HUES48 (cell line): Measurements from ENCODE around the gene ASS1.

Experiments
- H3K27ac ChIP-seq: one replicate; pipeline ENCODE4 v1.7.0; 2013; ENCODE audit warnings: low read depth, low read length, inconsistent platforms
- H3K27me3 ChIP-seq: 2 replicates; pipeline ENCODE4 v1.6.1; 2013; ENCODE audit warnings: mild to moderate bottlenecking, low read length; ENCODE audit not compliant: control insufficient read depth, insufficient read depth
- H3K36me3 ChIP-seq: 2 replicates; pipeline ENCODE4 v1.6.1; 2013; ENCODE audit warnings: low read length; ENCODE audit not compliant: control insufficient read depth, insufficient read depth
- H3K4me1 ChIP-seq: 2 replicates; pipeline ENCODE4 v1.6.1; 2013; ENCODE audit warnings: mild to moderate bottlenecking, low read length; ENCODE audit not compliant: control insufficient read depth, insufficient read depth
- H3K4me3 ChIP-seq: 2 replicates; pipeline ENCODE4 v1.5.1; 2013; ENCODE audit warnings: mild to moderate bottlenecking, low read depth, low read length
- H3K9ac ChIP-seq: 2 replicates; pipeline ENCODE4 v1.6.1; 2013; ENCODE audit warnings: mild to moderate bottlenecking, low read depth, low read length, moderate library complexity
- H3K9me3 ChIP-seq: 2 replicates; pipeline ENCODE4 v1.6.1; 2013; ENCODE audit warnings: low read length; ENCODE audit not compliant: control insufficient read depth, insufficient read depth

The ASS1 gene

DNA sequence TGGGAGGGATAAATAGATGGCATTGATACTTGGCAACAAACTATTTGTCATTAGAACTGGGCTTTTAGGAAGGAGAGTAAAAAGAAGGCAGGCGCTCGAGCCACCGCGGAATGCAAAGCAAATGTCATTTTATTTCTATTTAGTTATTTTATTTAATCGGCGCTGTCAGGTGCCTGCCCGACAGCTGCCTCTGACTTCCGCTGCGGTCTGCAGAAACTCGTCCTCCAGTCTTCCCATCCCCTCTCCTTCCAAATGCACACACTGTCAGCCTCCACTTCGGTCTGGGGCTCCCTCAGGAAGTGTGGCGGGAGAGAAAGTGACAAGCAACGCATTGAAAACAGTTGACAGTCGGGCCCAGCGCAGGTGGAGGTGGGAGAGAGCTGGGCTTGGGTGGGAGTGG is 29.3 kb downstream of the ASS1 start:
- H3K36me3 ChIP-seq: peaks cover 11% of the 10 kb centered on the region; the same call in 1 of the 2 replicates
- peaks cover 23% of the 10 kb centered on the region for H3K4me1 ChIP-seq
- H3K9ac ChIP-seq: no peak overlapping the region
- no peaks in the 10 kb centered on the region for H3K27me3 ChIP-seq
- H3K27ac ChIP-seq: no peak overlapping the region
- H3K4me3 ChIP-seq: no peak overlapping the region
- H3K9me3 ChIP-seq: no peaks in the 10 kb centered on the region

DNA sequence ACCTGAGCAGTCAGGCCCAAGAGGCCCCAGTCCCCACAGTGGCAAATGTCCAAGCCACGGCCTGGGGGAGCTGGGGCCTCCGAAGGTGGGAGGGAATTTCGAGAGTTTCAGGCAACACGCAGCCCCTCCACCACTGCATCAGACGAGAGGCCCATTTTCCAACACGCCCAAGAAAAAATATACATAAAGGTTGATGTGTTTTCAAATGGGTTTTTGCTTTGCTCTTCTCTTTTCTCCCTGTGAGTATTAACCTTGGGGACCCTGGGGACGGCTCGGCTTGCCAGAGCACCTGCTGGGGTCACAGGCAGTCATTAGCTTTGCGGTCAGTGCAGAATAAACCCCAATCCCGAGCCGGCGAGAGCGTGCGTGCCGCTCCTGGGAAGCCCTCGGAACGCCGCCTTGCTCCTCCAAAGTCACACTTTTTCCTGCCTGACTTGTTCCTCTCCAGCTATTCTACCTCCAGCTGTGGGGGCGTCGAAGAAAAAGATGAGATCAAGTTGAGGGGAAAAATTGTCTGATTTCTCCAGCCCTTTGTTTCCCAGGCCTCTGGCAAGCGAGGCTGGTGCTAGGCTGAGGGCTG is 31.5 kb downstream of the ASS1 start:
- H3K9me3 ChIP-seq: no peaks in the 10 kb centered on the region
- peaks cover 23% of the 10 kb centered on the region for H3K4me1 ChIP-seq
- no peak overlapping the region for H3K4me3 ChIP-seq
- no peak overlapping the region for H3K9ac ChIP-seq
- peaks cover 13% of the 10 kb centered on the region; the same call in 1 of the 2 replicates for H3K36me3 ChIP-seq
- no peaks in the 10 kb centered on the region for H3K27me3 ChIP-seq
- no peak overlapping the region for H3K27ac ChIP-seq

DNA sequence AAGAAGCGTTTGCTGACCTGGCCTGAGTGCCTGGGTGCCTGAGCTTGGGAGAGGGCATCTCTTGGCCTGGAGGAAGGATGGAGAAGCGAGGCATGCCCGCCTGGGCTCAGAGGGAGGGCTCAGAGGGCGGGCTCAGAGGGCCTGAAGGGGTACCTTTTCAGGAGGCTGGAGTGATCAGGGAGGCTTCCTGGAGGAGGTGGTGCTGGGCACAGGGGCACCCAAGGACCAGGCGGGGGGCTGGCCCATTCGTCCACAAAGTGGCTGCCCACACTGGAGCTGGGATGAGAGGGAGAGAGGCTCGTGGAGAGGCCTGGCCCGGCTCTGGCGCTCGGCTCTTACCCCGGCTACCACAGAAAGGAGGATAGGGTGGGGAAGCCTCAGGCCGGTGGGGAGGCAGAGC is 32.8 kb downstream of the ASS1 start:
- Histone ChIP-seq H3K36me3 (peaks cover 17% of the 10 kb centered on the region; the same call in 1 of the 2 replicates), H3K9ac (no peak overlapping the region), H3K27ac (no peak overlapping the region), H3K9me3 (no peaks in the 10 kb centered on the region), H3K27me3 (no peaks in the 10 kb centered on the region), H3K4me1 (peaks cover 19% of the 10 kb centered on the region), H3K4me3 (no peak overlapping the region)

DNA sequence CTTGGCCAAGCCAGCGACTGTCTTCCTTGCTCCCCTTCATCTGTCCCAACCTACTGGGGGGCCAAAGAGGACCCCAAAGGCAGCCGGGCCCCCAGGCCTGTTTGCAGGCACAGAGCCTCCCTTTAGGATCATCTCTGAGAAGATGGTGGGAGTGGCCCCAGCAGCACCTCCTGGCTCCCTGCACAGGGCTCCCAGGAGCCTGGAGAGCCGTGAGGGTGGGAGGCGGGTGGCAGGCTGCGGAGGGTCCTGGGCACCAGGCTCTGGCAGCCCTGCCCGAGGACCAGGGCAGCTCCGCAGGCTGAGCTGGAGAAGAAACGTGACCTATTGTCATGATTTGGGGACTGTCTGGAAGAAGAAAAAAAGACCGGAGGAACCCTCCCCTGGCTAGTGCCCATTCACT is 33.4 kb downstream of the ASS1 start:
- peaks cover 19% of the 10 kb centered on the region for H3K4me1 ChIP-seq
- peaks cover 17% of the 10 kb centered on the region; the same call in 1 of the 2 replicates for H3K36me3 ChIP-seq
- no peaks in the 10 kb centered on the region for H3K9me3 ChIP-seq
- H3K9ac ChIP-seq: no peak overlapping the region
- no peak overlapping the region for H3K27ac ChIP-seq
- H3K27me3 ChIP-seq: no peaks in the 10 kb centered on the region
- no peak overlapping the region for H3K4me3 ChIP-seq

DNA sequence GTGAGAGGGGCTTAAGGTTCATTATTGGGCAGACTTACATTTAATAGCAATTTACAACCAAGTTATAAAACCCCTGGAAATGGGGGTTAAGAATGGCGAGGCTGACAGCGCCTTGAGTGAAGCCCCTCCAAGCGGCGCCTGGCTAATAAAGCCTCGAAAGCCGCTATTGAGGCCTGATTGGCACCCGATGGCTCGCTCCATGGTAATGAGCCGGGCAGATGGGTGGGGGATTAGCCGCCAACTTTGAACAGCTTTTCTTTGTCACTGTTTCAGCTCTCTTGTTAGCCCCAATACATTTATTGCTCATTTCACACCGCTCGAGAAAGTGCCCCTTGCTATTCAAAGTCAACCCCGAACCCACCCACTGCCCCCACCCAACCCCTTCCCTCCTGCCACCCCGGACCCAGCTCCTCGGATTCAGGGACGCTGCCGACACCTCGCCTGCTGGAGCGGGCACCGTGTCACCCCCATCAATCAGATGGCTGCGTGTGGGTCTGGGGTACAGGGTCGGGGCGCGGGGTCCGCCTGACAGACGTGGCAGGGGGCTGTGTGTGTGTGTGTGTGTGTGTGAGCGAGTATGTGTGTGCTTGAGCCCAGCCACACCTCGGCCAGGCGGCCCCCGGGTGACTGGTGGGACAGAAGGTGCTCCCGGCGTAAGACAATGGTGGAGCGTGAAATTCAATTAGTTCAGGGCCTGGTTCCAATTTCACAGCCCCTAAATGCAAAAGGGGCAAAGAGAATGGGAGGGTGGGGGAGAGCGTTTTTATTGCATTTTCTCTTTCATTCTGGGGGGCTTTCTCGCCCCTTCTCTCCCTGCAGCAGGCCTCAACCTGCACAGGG is 34.2 kb downstream of the ASS1 start:
- H3K9me3 ChIP-seq: no peaks in the 10 kb centered on the region
- peaks cover 17% of the 10 kb centered on the region; the same call in 1 of the 2 replicates for H3K36me3 ChIP-seq

DNA sequence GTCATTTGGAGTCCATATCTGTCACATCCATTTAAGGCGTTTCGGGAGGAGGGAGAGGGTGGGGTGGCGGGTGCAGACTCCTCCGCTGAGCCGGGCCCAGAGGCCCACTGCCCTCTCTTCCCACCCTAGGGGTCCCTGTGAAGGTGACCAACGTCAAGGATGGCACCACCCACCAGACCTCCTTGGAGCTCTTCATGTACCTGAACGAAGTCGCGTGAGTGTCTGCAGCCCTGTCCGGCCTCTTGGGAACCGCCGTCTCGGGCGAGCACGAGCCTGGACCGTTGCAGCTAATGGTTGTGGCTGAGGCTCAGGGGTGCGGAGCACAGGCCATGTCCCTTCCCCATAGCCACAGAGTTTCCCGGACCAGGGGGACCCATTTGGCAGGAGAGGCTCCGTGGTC is 34.8 kb downstream of the ASS1 start:
- Histone ChIP-seq H3K27ac (no peak overlapping the region), H3K9me3 (no peaks in the 10 kb centered on the region), H3K9ac (no peak overlapping the region), H3K27me3 (no peaks in the 10 kb centered on the region), H3K4me1 (peaks cover 7% of the 10 kb centered on the region; the same call in 1 of the 2 replicates), H3K36me3 (peaks cover 20% of the 10 kb centered on the region; the same call in 1 of the 2 replicates), H3K4me3 (no peak overlapping the region)

More for the DNA sequence above, 34.2 kb downstream of the ASS1 start:
- no peak overlapping the region for H3K27ac ChIP-seq
- H3K9ac ChIP-seq: no peak overlapping the region
- no peaks in the 10 kb centered on the region for H3K27me3 ChIP-seq
- no peak overlapping the region for H3K4me3 ChIP-seq
- H3K4me1 ChIP-seq: peaks cover 12% of the 10 kb centered on the region

DNA sequence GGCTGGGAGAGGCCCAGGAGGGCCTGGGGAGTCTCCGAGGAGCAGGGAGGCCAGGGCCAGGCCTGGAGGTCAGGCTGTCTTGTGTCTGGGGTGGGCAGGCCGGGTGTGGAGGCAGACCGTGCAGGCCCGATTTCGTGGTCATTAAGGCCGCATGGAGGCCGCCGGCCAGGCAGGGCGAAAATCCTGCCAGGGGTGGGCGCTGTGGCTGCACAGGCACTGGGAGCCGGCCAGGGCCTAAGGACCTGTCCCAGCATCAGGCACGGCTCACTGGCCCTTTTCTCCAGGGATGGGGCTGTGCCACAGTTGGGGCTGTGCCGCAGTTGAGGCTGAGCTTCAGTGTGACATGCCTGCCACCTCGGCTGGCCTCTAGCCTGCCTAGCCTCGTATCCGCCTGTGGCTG is 35.9 kb downstream of the ASS1 start:
- Histone ChIP-seq H3K9me3 (no peaks in the 10 kb centered on the region), H3K4me3 (no peak overlapping the region), H3K27me3 (no peaks in the 10 kb centered on the region), H3K9ac (no peak overlapping the region), H3K36me3 (peaks cover 27% of the 10 kb centered on the region), H3K4me1 (peaks cover 5% of the 10 kb centered on the region; the same call in 1 of the 2 replicates), H3K27ac (no peak overlapping the region)

DNA sequence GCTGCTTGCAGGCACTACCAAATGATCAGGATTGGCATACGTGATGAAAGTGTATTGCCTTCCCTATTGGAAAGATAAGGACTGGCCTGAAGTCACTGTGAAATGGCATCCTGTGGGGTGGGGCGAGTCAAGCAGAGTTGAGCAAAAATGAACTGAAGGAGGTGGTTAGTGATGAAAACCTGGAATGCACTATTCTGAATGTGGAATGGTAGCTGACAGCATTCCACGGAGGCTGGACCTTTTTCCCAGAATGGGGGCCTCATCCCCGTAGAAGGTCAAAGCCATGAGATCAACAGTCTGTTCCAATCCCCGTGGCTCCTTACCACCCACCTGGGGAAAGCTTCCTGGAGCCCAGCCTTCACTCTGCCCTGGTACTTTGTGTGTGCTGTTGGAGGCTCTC is 37.7 kb downstream of the ASS1 start:
- H3K9ac ChIP-seq: no peak overlapping the region

DNA sequence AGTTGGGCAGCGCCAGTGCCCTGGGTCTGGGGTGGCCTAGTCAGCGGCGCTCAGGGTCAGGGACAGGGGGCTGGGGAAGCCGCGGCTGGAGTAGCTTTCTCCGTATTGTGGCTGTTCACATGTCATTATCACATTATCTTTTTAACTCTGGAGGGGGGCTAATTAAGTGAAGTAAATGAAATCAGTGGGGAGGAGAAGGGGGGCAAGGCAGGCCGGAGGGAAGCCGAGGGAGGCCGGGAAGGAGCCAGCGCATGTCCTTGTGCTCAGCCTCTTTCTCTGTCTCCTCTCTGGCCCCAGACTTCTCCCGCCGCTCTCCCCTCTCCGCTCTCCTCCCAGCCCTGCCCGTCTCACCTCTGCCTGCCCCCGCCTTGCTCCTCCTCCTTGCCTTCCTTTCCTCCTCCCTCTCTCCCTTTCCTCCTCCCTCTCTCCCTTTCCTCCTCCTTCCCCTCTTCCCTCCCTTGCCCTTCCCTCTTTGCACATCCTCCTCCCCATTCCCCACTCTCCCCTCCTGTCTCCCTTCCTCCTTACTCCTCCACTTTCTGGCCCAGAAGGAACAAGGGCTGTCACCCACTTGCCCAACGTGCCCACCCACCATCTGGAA is 38.7 kb downstream of the ASS1 start:
- H3K9ac ChIP-seq: no peak overlapping the region
- no peak overlapping the region for H3K4me3 ChIP-seq
- H3K4me1 ChIP-seq: peaks cover 5% of the 10 kb centered on the region; the same call in 1 of the 2 replicates
- no peak overlapping the region for H3K27ac ChIP-seq
- no peaks in the 10 kb centered on the region for H3K27me3 ChIP-seq
- H3K9me3 ChIP-seq: no peaks in the 10 kb centered on the region
- H3K36me3 ChIP-seq: peaks cover 33% of the 10 kb centered on the region

More for the DNA sequence above, 37.7 kb downstream of the ASS1 start:
- peaks cover 35% of the 10 kb centered on the region for H3K36me3 ChIP-seq
- peaks cover 5% of the 10 kb centered on the region; the same call in 1 of the 2 replicates for H3K4me1 ChIP-seq
- no peaks in the 10 kb centered on the region for H3K27me3 ChIP-seq
- no peak overlapping the region for H3K27ac ChIP-seq
- H3K9me3 ChIP-seq: no peaks in the 10 kb centered on the region
- no peak overlapping the region for H3K4me3 ChIP-seq

DNA sequence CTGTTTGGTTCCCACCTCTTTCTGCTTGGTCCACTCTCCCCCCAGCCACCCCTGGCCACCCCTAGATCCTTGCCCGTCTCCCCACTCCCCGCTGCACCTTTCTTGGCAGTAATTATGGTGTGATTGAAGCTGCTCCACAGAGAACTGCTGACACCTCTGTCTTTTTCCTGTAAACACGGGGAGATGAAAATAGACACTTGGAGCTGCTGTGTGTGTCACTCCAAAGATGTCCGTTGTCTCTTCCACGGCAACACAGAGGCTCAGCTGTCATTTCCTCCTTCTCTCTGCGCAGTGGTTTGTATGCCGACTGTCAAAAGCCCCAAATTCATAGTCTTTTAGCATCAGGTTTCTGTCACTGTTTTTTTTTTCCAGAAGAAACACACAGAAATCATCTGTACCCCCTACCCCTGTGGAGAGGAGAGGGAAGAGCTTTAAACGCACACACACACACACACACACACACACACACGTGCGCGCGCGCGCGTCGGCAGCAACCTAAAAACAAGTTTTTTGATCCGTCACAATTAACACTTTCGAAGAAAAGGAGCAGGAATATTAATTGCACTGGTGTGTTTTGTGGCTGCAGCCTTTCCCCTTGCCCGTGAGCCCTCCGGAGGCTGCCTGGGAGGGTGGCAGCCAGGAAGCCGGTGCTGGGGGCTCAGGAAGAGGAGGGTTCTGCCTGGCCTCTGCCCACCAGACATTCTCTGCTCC is 39.8 kb downstream of the ASS1 start:
- no peak overlapping the region for H3K27ac ChIP-seq
- H3K36me3 ChIP-seq: peaks cover 37% of the 10 kb centered on the region
- peaks cover 5% of the 10 kb centered on the region; the same call in 1 of the 2 replicates for H3K4me1 ChIP-seq

More for the DNA sequence above, 39.8 kb downstream of the ASS1 start:
- H3K4me3 ChIP-seq: no peak overlapping the region
- H3K9me3 ChIP-seq: no peaks in the 10 kb centered on the region
- no peak overlapping the region for H3K9ac ChIP-seq
- no peaks in the 10 kb centered on the region for H3K27me3 ChIP-seq
